Amniotic epithelial cell (primary cell): ENCODE data around the gene PDE8B.
"Not testable (repeated sequence)": the region's sequence is repeated elsewhere in the genome, so short reads cannot be mapped to it uniquely, and the experiment has no call there.

Experiments
- DNase-seq: peaks from one replicate; pipeline ENCODE4 v3.0.0-alpha.2; 2010; ENCODE audit warnings: low read depth

The PDE8B gene

DNA sequence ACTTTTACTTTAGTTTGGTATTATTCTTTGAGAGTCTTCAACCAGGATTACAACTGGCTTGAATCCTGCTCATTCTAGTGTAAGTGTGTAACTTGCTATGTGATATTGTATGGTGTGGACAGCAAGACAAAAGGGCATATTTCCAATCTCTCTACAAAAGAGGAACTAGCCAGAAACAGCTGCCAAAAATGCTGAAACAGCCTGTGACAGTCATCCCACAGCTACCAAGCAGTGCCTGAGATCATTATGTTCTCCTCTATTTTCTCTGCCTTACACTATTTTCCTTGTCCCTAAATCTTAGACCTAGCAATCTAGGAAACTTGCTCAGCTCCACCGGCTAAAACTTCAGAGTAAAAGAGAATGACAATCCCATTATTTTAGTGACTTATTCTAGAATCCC, 238.8 kb downstream of the PDE8B start:
- no peak for DNase-seq

GRCh38 chr5:77449981-77450380, 239.5 kb downstream of the PDE8B start:
- DNase-seq: peak; percentile 88

- DNase-seq: no peak
Measured at GRCh38 chr5:77452351-77452750, 241.9 kb downstream of the PDE8B start.

DNA sequence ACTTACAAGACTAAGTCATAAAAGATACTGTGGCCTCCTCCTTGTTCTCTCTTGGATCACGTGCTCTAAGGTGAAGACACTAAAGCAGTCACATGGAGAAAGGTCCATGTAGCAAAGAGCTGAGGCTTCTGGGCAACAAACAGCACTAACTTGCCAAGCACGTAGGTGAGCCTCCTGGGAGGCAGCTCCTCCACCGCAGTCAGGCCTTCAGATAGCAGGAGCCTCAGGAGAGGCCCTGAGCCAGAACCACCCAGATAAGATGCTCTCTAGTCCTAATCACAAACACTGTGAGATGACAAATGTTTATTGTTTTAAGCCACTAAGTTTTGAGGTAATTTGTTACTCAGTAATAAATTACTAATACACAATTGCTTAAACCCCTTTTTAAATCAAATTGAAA, 243.6 kb downstream of the PDE8B start:
- DNase-seq: no peak

- DNase-seq: no peak
Measured at GRCh38 chr5:77461287-77461686, 250.8 kb downstream of the PDE8B start.

GRCh38 chr5:77463905-77464304, 253.4 kb downstream of the PDE8B start:
- DNase-seq: peak; percentile 27

- DNase-seq: not testable (repeated sequence)
Measured at GRCh38 chr5:77468875-77469274, 258.4 kb downstream of the PDE8B start.

- not testable (repeated sequence) for DNase-seq
Measured at GRCh38 chr5:77475041-77475440, 264.6 kb downstream of the PDE8B start.
